Measurements from ENCODE around the gene ZNRF2. TPM values are rescaled to one million over a fixed set of nuclear protein-coding genes. Genes with fewer than 3 reads are reported as not detected.

The ZNRF2 gene
- total RNA-seq, 4 donors from 2014 or later = 31.4 to 42.5 (median 39.2) TPM

DNA sequence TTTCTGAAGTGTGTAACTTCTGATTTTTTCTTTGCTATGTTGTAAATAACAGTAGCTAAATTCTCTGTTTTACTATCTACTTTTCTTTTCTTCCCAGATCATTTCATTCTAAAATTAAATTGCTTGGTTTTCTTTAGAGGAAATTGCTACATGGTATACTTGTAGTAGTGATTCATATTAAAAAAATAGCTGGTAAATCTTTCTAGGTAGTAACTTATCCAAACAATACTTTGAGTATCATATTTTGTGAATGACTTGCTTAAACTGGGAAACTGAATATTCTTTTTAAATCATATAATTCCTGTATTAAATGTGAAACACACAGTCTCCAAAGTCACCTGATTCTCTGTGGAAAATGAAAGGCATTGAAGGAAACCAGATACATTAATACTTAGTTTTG lies 85.5 kb downstream of the ZNRF2 start:
- Histone ChIP-seq H3K4me3 (no peak overlapping the region), H3K4me1 (peaks cover 0 to 11% (median 3%) of the 10 kb centered on the region in 4 donors), H3K36me3 (peaks cover 0 to 12% (median 0%) of the 10 kb centered on the region in 3 donors), H3K27me3 (no peaks in the 10 kb centered on the region), H3K9me3 (no peaks in the 10 kb centered on the region), H3K27ac (no peak overlapping the region)
- DNase-seq (ENCODE audit: low spot score in 2 of 2) = no peak
- TF ChIP-seq CTCF (IDR thresholded peaks at IDR 0.05) (no peak), POLR2A (IDR thresholded peaks at IDR 0.05) (no peak), EP300 (IDR thresholded peaks at IDR 0.05) (no peak)

DNA sequence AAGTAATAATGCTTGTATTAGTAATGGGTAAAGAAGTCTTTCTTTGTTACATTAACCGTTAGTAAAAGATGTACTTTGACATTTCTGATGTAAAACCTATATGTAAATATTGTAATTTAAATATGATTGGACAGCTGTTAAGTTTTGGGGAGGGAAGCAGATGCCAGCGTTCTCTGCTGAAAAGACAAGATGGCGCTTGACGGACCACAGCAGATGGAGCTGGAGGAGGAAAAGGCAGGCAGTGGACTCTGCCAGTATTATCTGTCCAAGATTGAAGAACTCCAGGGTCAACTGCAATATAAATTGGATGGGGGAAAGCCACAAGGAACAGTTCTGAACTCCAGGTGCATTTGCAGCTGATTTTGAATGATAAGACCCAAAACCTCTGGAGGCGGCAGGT lies 86.9 kb downstream of the ZNRF2 start:
- Histone ChIP-seq H3K9me3 (no peaks in the 10 kb centered on the region), H3K4me3 (no peak overlapping the region), H3K27me3 (no peaks in the 10 kb centered on the region), H3K27ac (no peak overlapping the region), H3K36me3 (peaks cover 0 to 12% (median 0%) of the 10 kb centered on the region in 3 donors), H3K4me1 (peaks cover 0 to 6% (median 3%) of the 10 kb centered on the region in 4 donors)
- no peak for DNase-seq (ENCODE audit: low spot score in 2 of 2)
- 98% methylated on average over 5 of the region's 5 CpGs for WGBS, 2 donors
- no peak for TF ChIP-seq CTCF (IDR thresholded peaks at IDR 0.05)
- no peak for TF ChIP-seq EP300 (IDR thresholded peaks at IDR 0.05)
- no peak for TF ChIP-seq POLR2A (IDR thresholded peaks at IDR 0.05)

- Histone ChIP-seq H3K36me3 (no peaks in the 10 kb centered on the region), H3K27ac (no peak overlapping the region), H3K4me3 (no peak overlapping the region), H3K4me1 (no peaks in the 10 kb centered on the region), H3K27me3 (no peaks in the 10 kb centered on the region), H3K9me3 (peaks cover 0 to 14% (median 2%) of the 10 kb centered on the region in 4 donors)
- WGBS, 2 donors = 82 to 87% methylated on average over 1 of the region's 1 CpG
- TF ChIP-seq POLR2A (IDR thresholded peaks at IDR 0.05) = no peak
- TF ChIP-seq EP300 (IDR thresholded peaks at IDR 0.05) = no peak
- TF ChIP-seq CTCF (IDR thresholded peaks at IDR 0.05) = no peak
- DNase-seq (ENCODE audit: low spot score in 2 of 2) = no peak
These were observed 93.9 kb downstream of the ZNRF2 start for GRCh38 chr7:30378275-30378674.

DNA sequence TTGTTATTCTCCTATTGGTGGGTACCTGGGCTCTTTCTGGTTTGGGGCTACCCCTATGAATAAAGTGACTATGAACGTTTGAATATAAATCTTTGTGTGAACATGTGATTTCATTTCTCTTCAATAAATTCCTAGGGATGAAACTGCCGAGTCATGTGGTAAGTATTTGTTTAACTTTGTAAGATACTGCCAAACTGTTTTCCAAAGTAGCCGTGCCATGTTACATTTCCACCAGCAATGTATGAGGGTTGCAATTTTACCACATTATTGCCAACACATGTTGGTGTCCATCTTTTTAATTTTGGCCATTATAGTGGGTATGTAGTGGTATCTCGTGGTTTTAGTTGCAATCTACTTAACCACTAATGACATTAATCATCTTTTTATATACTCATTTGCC lies 94.7 kb downstream of the ZNRF2 start:
- no peaks in the 10 kb centered on the region for H3K4me1 ChIP-seq
- no peak overlapping the region for H3K27ac ChIP-seq
- no peaks in the 10 kb centered on the region for H3K36me3 ChIP-seq
- H3K4me3 ChIP-seq = no peak overlapping the region
- DNase-seq (ENCODE audit: low spot score in 2 of 2) = no peak
- TF ChIP-seq CTCF (IDR thresholded peaks at IDR 0.05) (no peak), POLR2A (IDR thresholded peaks at IDR 0.05) (no peak), EP300 (IDR thresholded peaks at IDR 0.05) (no peak)
- peaks cover 0 to 14% (median 2%) of the 10 kb centered on the region in 4 donors for H3K9me3 ChIP-seq
- H3K27me3 ChIP-seq = no peaks in the 10 kb centered on the region
- 75 to 78% methylated on average over 4 of the region's 4 CpGs for WGBS, 2 donors

- TF ChIP-seq EP300 (IDR thresholded peaks at IDR 0.05) = no peak
- TF ChIP-seq POLR2A (IDR thresholded peaks at IDR 0.05) = no peak
- TF ChIP-seq CTCF (IDR thresholded peaks at IDR 0.05) = no peak
These were observed 95.3 kb downstream of the ZNRF2 start for GRCh38 chr7:30379741-30380140.

More at GRCh38 chr7:30379741-30380140, 95.3 kb downstream of the ZNRF2 start:
- Histone ChIP-seq H3K9me3 (peaks cover 0 to 14% (median 2%) of the 10 kb centered on the region in 4 donors), H3K4me3 (no peak overlapping the region), H3K27me3 (no peaks in the 10 kb centered on the region), H3K36me3 (no peaks in the 10 kb centered on the region), H3K27ac (no peak overlapping the region), H3K4me1 (no peaks in the 10 kb centered on the region)
- 67 to 76% methylated on average over 4 of the region's 4 CpGs for WGBS, 2 donors
- DNase-seq (ENCODE audit: low spot score in 2 of 2) = no peak

All from tibial nerve (tissue), 4 donors.